KMS-11 (cell line): Measurements from ENCODE around the gene MFSD11.
"Not testable (repeated sequence)": the region's sequence is repeated elsewhere in the genome, so short reads cannot be mapped to it uniquely, and the experiment has no call there.

Experiments
- H2AFZ ChIP-seq: fragments of 200-600 bp; sonication (generic); 2 replicates; pipeline ENCODE4 v1.6.1; 2016; ENCODE audit warnings: antibody characterized with exemption, mixed run types, low read depth
- H3K27ac ChIP-seq: fragments of 200-600 bp; sonication (generic); 2 replicates; pipeline ENCODE4 v1.6.1; 2016; ENCODE audit warnings: mild to moderate bottlenecking, mixed run types
- H3K27me3 ChIP-seq: fragments of 200-600 bp; sonication (generic); 2 replicates; pipeline ENCODE4 v1.6.1; 2017; ENCODE audit warnings: mild to moderate bottlenecking, low read depth, mixed run types, moderate library complexity; ENCODE audit not compliant: insufficient read depth
- H3K36me3 ChIP-seq: fragments of 200-600 bp; sonication (generic); 2 replicates; pipeline ENCODE4 v1.6.1; 2017; ENCODE audit warnings: mild to moderate bottlenecking, mixed run types; ENCODE audit not compliant: insufficient read depth
- H3K4me1 ChIP-seq: fragments of 200-600 bp; sonication (generic); 2 replicates; pipeline ENCODE4 v1.6.1; 2016; ENCODE audit warnings: mild to moderate bottlenecking, low read depth, mixed run types; ENCODE audit not compliant: poor library complexity, severe bottlenecking
- H3K4me2 ChIP-seq: fragments of 200-600 bp; sonication (generic); 2 replicates; pipeline ENCODE4 v1.7.0; 2016; ENCODE audit warnings: mild to moderate bottlenecking, mixed run types
- H3K4me3 ChIP-seq: fragments of 200-600 bp; sonication (generic); IDR thresholded peaks from 2 replicates; pipeline ENCODE4 v1.6.1; 2017; ENCODE audit warnings: low read depth, low read length, mixed read lengths; ENCODE audit not compliant: insufficient read depth
- H3K79me2 ChIP-seq: fragments of 200-600 bp; sonication (generic); 2 replicates; pipeline ENCODE4 v1.6.1; 2016; ENCODE audit warnings: low read depth, mixed run types; ENCODE audit not compliant: insufficient read depth
- H3K9ac ChIP-seq: fragments of 200-600 bp; sonication (generic); 2 replicates; pipeline ENCODE4 v1.6.1; 2016; ENCODE audit warnings: mild to moderate bottlenecking, mixed run types
- H4K20me1 ChIP-seq: fragments of 200-600 bp; sonication (generic); 2 replicates; pipeline ENCODE4 v1.6.1; 2016; ENCODE audit warnings: mild to moderate bottlenecking, mixed run types; ENCODE audit not compliant: insufficient read depth
- CTCF ChIP-seq: fragments of 200-600 bp; sonication (generic); conservative IDR thresholded peaks from 2 replicates; pipeline ENCODE4 v1.6.1; 2017; ENCODE audit warnings: low read depth, mild to moderate bottlenecking, antibody characterized with exemption, low read length, moderate library complexity, mixed read lengths

The MFSD11 gene

GRCh38 chr17:76784926-76785325, 47.0 kb downstream of the MFSD11 start:
- TF ChIP-seq CTCF: no peak
- peaks cover 100% of the 10 kb centered on the region for H3K4me1 ChIP-seq
- H3K27me3 ChIP-seq: no peaks in the 10 kb centered on the region
- H3K79me2 ChIP-seq: no peaks in the 10 kb centered on the region; the same call in 1 of the 2 replicates
- peak overlapping the region; percentile 90; the same call in 1 of the 2 replicates for H3K27ac ChIP-seq
- no peaks in the 10 kb centered on the region for H3K36me3 ChIP-seq
- no peak overlapping the region for H2AFZ ChIP-seq
- peak overlapping the region; percentile 67; the same call in 1 of the 2 replicates for H3K4me2 ChIP-seq
- H3K9ac ChIP-seq: no peak overlapping the region
- H3K4me3 ChIP-seq: no peak overlapping the region
- no peaks in the 10 kb centered on the region for H4K20me1 ChIP-seq

GRCh38 chr17:76787866-76788265, 49.9 kb downstream of the MFSD11 start:
- not testable (repeated sequence) for H3K36me3 ChIP-seq, H3K27me3 ChIP-seq, H2AFZ ChIP-seq, H3K79me2 ChIP-seq, H3K4me3 ChIP-seq, H4K20me1 ChIP-seq
- Histone ChIP-seq H3K9ac (peak overlapping the region; percentile 55; the same call in 1 of the 2 replicates), H3K4me1 (peaks cover 98% of the 10 kb centered on the region), H3K27ac (peak overlapping the region; percentile 93), H3K4me2 (peak overlapping the region; percentile 66)

GRCh38 chr17:76789235-76789788, 51.4 kb downstream of the MFSD11 start:
- no peak for TF ChIP-seq CTCF
- peak overlapping the region; percentile 6; the same call in 1 of the 2 replicates for H3K9ac ChIP-seq
- peak overlapping the region; percentile 66 for H3K4me2 ChIP-seq
- H4K20me1 ChIP-seq: no peaks in the 10 kb centered on the region
- H3K36me3 ChIP-seq: no peaks in the 10 kb centered on the region
- H3K79me2 ChIP-seq: no peaks in the 10 kb centered on the region; the same call in 1 of the 2 replicates
- H3K27ac ChIP-seq: peak overlapping the region; percentile 93
- no peak overlapping the region for H3K4me3 ChIP-seq
- no peak overlapping the region for H2AFZ ChIP-seq
- H3K4me1 ChIP-seq: peaks cover 98% of the 10 kb centered on the region
- no peaks in the 10 kb centered on the region for H3K27me3 ChIP-seq

- H3K27ac ChIP-seq: peak overlapping the region; percentile 93
- TF ChIP-seq CTCF: no peak
- H3K79me2 ChIP-seq: no peaks in the 10 kb centered on the region; the same call in 1 of the 2 replicates
- H3K4me1 ChIP-seq: peaks cover 79% of the 10 kb centered on the region
- no peaks in the 10 kb centered on the region for H3K36me3 ChIP-seq
- H3K27me3 ChIP-seq: no peaks in the 10 kb centered on the region
- H3K4me3 ChIP-seq: no peak overlapping the region
- H4K20me1 ChIP-seq: no peaks in the 10 kb centered on the region
- H3K9ac ChIP-seq: peak overlapping the region; percentile 62
- peak overlapping the region; percentile 66 for H3K4me2 ChIP-seq
- H2AFZ ChIP-seq: peak overlapping the region; percentile 9; the same call in 1 of the 2 replicates
Measured at GRCh38 chr17:76791053-76791980, 53.4 kb downstream of the MFSD11 start.
